Dedifferentiated amniotic fluid mesenchymal stem cell (primary cell): ENCODE data around the gene RPL10A.

Experiments used
- DNase-seq: peaks from one replicate; pipeline ENCODE4 v3.0.0-alpha.2; 2016; ENCODE audit errors: extremely low spot score

RPL10A gene

GRCh38 chr6:35491558-35492257 lies 23.5 kb downstream of the RPL10A start:
- DNase-seq = no peak

- DNase-seq = no peak
Measured at GRCh38 chr6:35492258-35492973, 24.2 kb downstream of the RPL10A start.

- no peak for DNase-seq
Measured at GRCh38 chr6:35492974-35493284, 24.7 kb downstream of the RPL10A start.

GRCh38 chr6:35493307-35493983 lies 25.2 kb downstream of the RPL10A start:
- DNase-seq = no peak

GRCh38 chr6:35494161-35494563 lies 26.0 kb downstream of the RPL10A start:
- no peak for DNase-seq

GRCh38 chr6:35495258-35496035 lies 27.2 kb downstream of the RPL10A start:
- DNase-seq = no peak

- DNase-seq = no peak
Measured at GRCh38 chr6:35496036-35496840, 28.0 kb downstream of the RPL10A start.

- DNase-seq = peak; percentile 44
Measured at GRCh38 chr6:35496841-35497570, 28.8 kb downstream of the RPL10A start, which contains the start of gene TEAD3. TSS of gene TEAD3 (minus strand) at chr6:35497079.

- DNase-seq = peak; percentile 57
Measured at GRCh38 chr6:35497571-35498421, 29.6 kb downstream of the RPL10A start.

GRCh38 chr6:35498422-35499067 lies 30.3 kb downstream of the RPL10A start:
- DNase-seq = no peak

- DNase-seq = no peak
Measured at GRCh38 chr6:35499372-35499771, 31.2 kb downstream of the RPL10A start.

GRCh38 chr6:35500782-35501181 lies 32.6 kb downstream of the RPL10A start:
- DNase-seq = peak; percentile 60

GRCh38 chr6:35501784-35502183 lies 33.6 kb downstream of the RPL10A start:
- no peak for DNase-seq

GRCh38 chr6:35503534-35503933 lies 35.3 kb downstream of the RPL10A start:
- no peak for DNase-seq

- DNase-seq = no peak
Measured at GRCh38 chr6:35505999-35506412, 37.8 kb downstream of the RPL10A start.

- DNase-seq = no peak
Measured at GRCh38 chr6:35506536-35506935, 38.3 kb downstream of the RPL10A start.

- no peak for DNase-seq
Measured at GRCh38 chr6:35507221-35507620, 39.0 kb downstream of the RPL10A start.

GRCh38 chr6:35508027-35508426 lies 39.8 kb downstream of the RPL10A start:
- no peak for DNase-seq

GRCh38 chr6:35508542-35508941 lies 40.3 kb downstream of the RPL10A start:
- DNase-seq = no peak
